ENCODE results near the gene GTPBP6. TPM values are rescaled to one million over a fixed set of nuclear protein-coding genes. Genes with fewer than 3 reads are reported as not detected.

The GTPBP6 gene
- total and polyA plus RNA-seq, 7 donors: 22.4 to 65.8 (median 36.0) TPM

GRCh38 chrX:336227-336626 is 17.6 kb upstream of the GTPBP6 start:
- Histone ChIP-seq H3K4me1 (peaks cover 0 to 7% (median 7%) of the 10 kb centered on the region in 4 donors), H3K9me3 (no peaks in the 10 kb centered on the region), H3K36me3 (peaks cover 0 to 6% (median 0%) of the 10 kb centered on the region in 4 donors), H3K27ac (no peak overlapping the region), H3K4me3 (no peak overlapping the region), H3K27me3 (peaks cover 2 to 15% (median 7%) of the 10 kb centered on the region in 3 donors)
- peak; percentile 48 for DNase-seq
- intact Hi-C loops (cut with DNase I): no loop called here
- TF ChIP-seq EP300 (IDR thresholded peaks at IDR 0.05): no peak
- no peak for TF ChIP-seq POLR2AphosphoS5 (IDR thresholded peaks at IDR 0.05)
- TF ChIP-seq CTCF (IDR thresholded peaks at IDR 0.05): no peak
- no peak for TF ChIP-seq POLR2A (IDR thresholded peaks at IDR 0.05)
- WGBS, 2 donors: 89 to 92% methylated on average over 21 of the region's 21 CpGs

GRCh38 chrX:335758-336155 is 17.2 kb upstream of the GTPBP6 start:
- Histone ChIP-seq H3K36me3 (peaks cover 0 to 6% (median 0%) of the 10 kb centered on the region in 4 donors), H3K4me1 (peaks cover 0 to 11% (median 11%) of the 10 kb centered on the region in 4 donors), H3K9me3 (no peaks in the 10 kb centered on the region), H3K27ac (no peak overlapping the region), H3K27me3 (peaks cover 7 to 20% (median 12%) of the 10 kb centered on the region in 3 donors), H3K4me3 (no peak overlapping the region)
- intact Hi-C loops (cut with DNase I): no loop called here
- TF ChIP-seq EP300 (IDR thresholded peaks at IDR 0.05) (no peak), CTCF (IDR thresholded peaks at IDR 0.05) (no peak), POLR2AphosphoS5 (IDR thresholded peaks at IDR 0.05) (no peak)
- peak; percentile 44 for DNase-seq
- 96 to 97% methylated on average over 17 of the region's 17 CpGs for WGBS, 2 donors

GRCh38 chrX:334971-335757 is 16.6 kb upstream of the GTPBP6 start:
- WGBS, 2 donors: 96 to 97% methylated on average over 47 of the region's 47 CpGs
- peaks cover 10 to 25% (median 18%) of the 10 kb centered on the region in 3 donors for H3K27me3 ChIP-seq
- H3K4me1 ChIP-seq: peaks cover 0 to 14% (median 11%) of the 10 kb centered on the region in 4 donors
- DNase-seq: peak; percentile 59
- no peak for TF ChIP-seq POLR2A (IDR thresholded peaks at IDR 0.05)
- no peak for TF ChIP-seq POLR2AphosphoS5 (IDR thresholded peaks at IDR 0.05)
- TF ChIP-seq EP300 (IDR thresholded peaks at IDR 0.05): no peak
- TF ChIP-seq CTCF (IDR thresholded peaks at IDR 0.05): no peak
- H3K27ac ChIP-seq: no peak overlapping the region
- no peaks in the 10 kb centered on the region for H3K9me3 ChIP-seq
- no peak overlapping the region for H3K4me3 ChIP-seq
- intact Hi-C loops (cut with DNase I): no loop called here
- peaks cover 0 to 6% (median 0%) of the 10 kb centered on the region in 4 donors for H3K36me3 ChIP-seq

GRCh38 chrX:334331-334891 is 15.8 kb upstream of the GTPBP6 start:
- H3K27me3 ChIP-seq: peaks cover 10 to 31% (median 21%) of the 10 kb centered on the region in 3 donors
- H3K4me3 ChIP-seq: no peak overlapping the region
- H3K9me3 ChIP-seq: no peaks in the 10 kb centered on the region
- no peak for TF ChIP-seq POLR2AphosphoS5 (IDR thresholded peaks at IDR 0.05)
- no peak for TF ChIP-seq POLR2A (IDR thresholded peaks at IDR 0.05)
- no peak for TF ChIP-seq CTCF (IDR thresholded peaks at IDR 0.05)
- TF ChIP-seq EP300 (IDR thresholded peaks at IDR 0.05): no peak
- peaks cover 0 to 14% (median 11%) of the 10 kb centered on the region in 4 donors for H3K4me1 ChIP-seq
- WGBS, 2 donors: 96% methylated on average over 53 of the region's 53 CpGs
- intact Hi-C loops (cut with DNase I): no loop called here
- peak; percentile 62 for DNase-seq
- peaks cover 0 to 6% (median 0%) of the 10 kb centered on the region in 4 donors for H3K36me3 ChIP-seq
- H3K27ac ChIP-seq: no peak overlapping the region
